GM12878 (cell line): ENCODE results near the gene RBM8A. TPM values are rescaled to one million over a fixed set of nuclear protein-coding genes. Genes with fewer than 3 reads are reported as not detected.

Source experiments
- ATAC-seq: fragments of 200-7000 bp; cut with Tn5 transposase; 3 replicates; pipeline ENCODE4 v1.9.1; 2020; ENCODE audit warnings: mild to moderate bottlenecking, moderate library complexity
- BruUV-seq: library from RNA; stranded (reverse); fragments of 400-500 nt; replicated peaks from 2 replicates; lab custom pipeline; 2021; lab: Mats Ljungman, UMichigan
- CTCF ChIA-PET: fragments of 300-600 bp; sonication (Branson Sonifier 250); formaldehyde crosslinking; extraction: SDS; loops from one replicate; lab custom pipeline; 2021; ENCODE audit warnings: inconsistent platforms; lab: Yijun Ruan, JAX
- POLR2A ChIA-PET: fragments of 350-600 bp; formaldehyde crosslinking; extraction: SDS; loops from one replicate; lab custom pipeline; 2021; ENCODE audit warnings: inconsistent platforms; lab: Charles Lee
- RAD21 ChIA-PET: fragments of 300-600 bp; sonication (Branson Sonifier 250); formaldehyde crosslinking; loops from one replicate; lab custom pipeline; 2023; ENCODE audit warnings: antibody characterized with exemption; ENCODE audit not compliant: unreplicated experiment; lab: Charles Lee
- SMC1A ChIA-PET: fragments of 300-600 bp; sonication (Branson Sonifier 250); formaldehyde crosslinking; loops from one replicate; lab custom pipeline; 2023; ENCODE audit not compliant: unreplicated experiment, uncharacterized antibody; lab: Charles Lee
- DNase-seq: peaks from one replicate; pipeline ENCODE4 v3.0.0-alpha.2; 2011; ENCODE audit warnings: low read depth, low spot score
- FAIRE-seq: peaks from 3 replicates; lab custom pipeline; 2011; peaks lifted over from hg19 to GRCh38; lab: Jason Lieb, UNC
- H2AFZ ChIP-seq: 2 replicates; pipeline ENCODE4 v1.6.0; 2011; ENCODE audit warnings: low read depth, low read length, control low read depth; ENCODE audit not compliant: control insufficient read depth
- H3K27ac ChIP-seq: 2 replicates; pipeline ENCODE4 v1.5.1; 2011; ENCODE audit warnings: control low read depth; ENCODE audit not compliant: control insufficient read depth, insufficient read depth
- H3K27me3 ChIP-seq, 2 experiments: replicated peaks in 1 of 2; 2 replicates each; pipeline versions ENCODE4 v1.6.0 to v1.6.1; 2011; ENCODE audit warnings: low read length in 1 of 2; ENCODE audit not compliant: control insufficient read depth in 2 of 2, insufficient read depth in 2 of 2
- H3K36me3 ChIP-seq, 2 experiments: 2 replicates each; pipeline ENCODE4 v1.5.1; 2011; ENCODE audit warnings: low read length in 1 of 2; ENCODE audit not compliant: control insufficient read depth in 2 of 2, insufficient read depth in 2 of 2
- H3K4me1 ChIP-seq: 2 replicates; pipeline ENCODE4 v1.6.1; 2011; ENCODE audit warnings: mild to moderate bottlenecking, low read length, moderate library complexity, mixed read lengths; ENCODE audit not compliant: control insufficient read depth, insufficient read depth
- H3K4me2 ChIP-seq: 2 replicates; pipeline ENCODE4 v1.6.0; 2011; ENCODE audit warnings: control low read depth; ENCODE audit not compliant: control insufficient read depth, insufficient read depth
- H3K4me3 ChIP-seq: fragments of 200-600 bp; sonication (generic); 2 replicates; pipeline ENCODE4 v1.5.1; 2016
- H3K79me2 ChIP-seq: 2 replicates; pipeline ENCODE4 v1.6.0; 2011; ENCODE audit warnings: low read length; ENCODE audit not compliant: control insufficient read depth, insufficient read depth
- H3K9ac ChIP-seq: 2 replicates; pipeline ENCODE4 v1.8.0; 2011; ENCODE audit warnings: low read length, control low read depth, mixed read lengths; ENCODE audit not compliant: control insufficient read depth, insufficient read depth
- H3K9me3 ChIP-seq: replicated peaks from 3 replicates; pipeline ENCODE4 v1.5.1; 2011; ENCODE audit warnings: mild to moderate bottlenecking, low read length; ENCODE audit not compliant: control insufficient read depth, insufficient read depth
- H4K20me1 ChIP-seq: 2 replicates; pipeline ENCODE4 v1.6.0; 2011; ENCODE audit not compliant: control insufficient read depth, insufficient read depth
- ESRRA ChIP-seq: IDR thresholded peaks from 2 replicates; pipeline ENCODE4 v1.6.1; 2012; ENCODE audit warnings: mild to moderate bottlenecking, low read length, improper control_type of control experiment
- JUNB ChIP-seq: IDR thresholded peaks from 2 replicates; pipeline ENCODE4 v1.6.1; 2016; ENCODE audit warnings: antibody characterized with exemption, mild to moderate bottlenecking
- MYC ChIP-seq: IDR thresholded peaks from 2 replicates; pipeline ENCODE4 v1.6.1; 2011; ENCODE audit warnings: mild to moderate bottlenecking, low read length, moderate library complexity, inconsistent platforms; ENCODE audit not compliant: insufficient read depth, insufficient replicate concordance, insufficient read length, severe bottlenecking
- POLR2AphosphoS5 ChIP-seq: IDR thresholded peaks from 2 replicates; pipeline ENCODE4 v1.6.1; 2011; ENCODE audit warnings: mild to moderate bottlenecking, low read length, inconsistent platforms
- RUNX3 ChIP-seq: IDR thresholded peaks from 2 replicates; pipeline ENCODE4 v1.6.1; 2012; ENCODE audit warnings: low read length, inconsistent platforms
- USF1 ChIP-seq: IDR thresholded peaks from 2 replicates; pipeline ENCODE4 v1.6.1; 2011; ENCODE audit warnings: borderline replicate concordance, low read depth, mild to moderate bottlenecking, moderate library complexity, mixed read lengths, low read length; ENCODE audit not compliant: insufficient read depth; ENCODE audit errors: extremely low read length
- ZBTB33 ChIP-seq: fragments of 450-650 bp; IDR thresholded peaks from 2 replicates; pipeline ENCODE4 v1.6.1; 2017; ENCODE audit warnings: mild to moderate bottlenecking
- ZNF207 ChIP-seq: fragments of 450-650 bp; IDR thresholded peaks from 2 replicates; pipeline ENCODE4 v1.6.1; 2014; ENCODE audit warnings: antibody characterized with exemption, mild to moderate bottlenecking, borderline replicate concordance
- ZNF24 ChIP-seq: fragments of 450-650 bp; IDR thresholded peaks from 2 replicates; pipeline ENCODE4 v1.6.1; 2017; ENCODE audit warnings: antibody characterized with exemption, mild to moderate bottlenecking
- ZNF384 ChIP-seq: IDR thresholded peaks from 2 replicates; pipeline ENCODE4 v1.6.1; 2012; ENCODE audit warnings: low read depth, mild to moderate bottlenecking, low read length, improper control_type of control experiment, borderline replicate concordance
- WGBS: methylation state at CpG from one replicate; pipeline ENCODE4 v1.1.6; 2016; ENCODE audit warnings: low lambda C conversion rate; ENCODE audit not compliant: insufficient replicate concordance, insufficient coverage; ENCODE audit errors: missing lambda C conversion rate; 5-methylcytosine and 5-hydroxymethylcytosine counted together
- in situ Hi-C: fragments of 300-500 bp; cut with MboI; formaldehyde crosslinking; loops from 9 replicates; pipeline ENCODE4 v1.14.3; 2018; ENCODE audit warnings: mixed read lengths
- intact Hi-C: fragments of 100-400 bp; cut with micrococcal nuclease; formaldehyde crosslinking; loops from one replicate; pipeline ENCODE4 v1.14.2; 2022; ENCODE audit not compliant: unreplicated experiment
- polyA plus RNA-seq, 11 experiments: library from polyadenylated mRNA; depleted of rRNA in 4 of 11; unstranded in 6 of 11; stranded (reverse) in 5 of 11; fragments of >200 nt; fragmentation: Nextera tagmentation in 4 of 11; fragmentation: Illumina TruSeq in 1 of 11; extraction: Ambion mirVana in 4 of 11; extraction: Trizol in 1 of 11; gene quantifications; 1 replicate in 1 of 11; 2 replicates in 10 of 11; pipeline versions ENCODE4 v1.2.1 to v1.2.3, GENCODE V29; 2011 to 2016; ENCODE audit warnings: inconsistent platforms in 2 of 11, missing spikeins in 2 of 11, low read depth in 1 of 11
- total RNA-seq, 4 experiments: library from RNA; depleted of rRNA in 3 of 4; stranded (reverse); fragments of >200 nt in 3 of 4; fragmentation: Illumina TruSeq in 1 of 4; extraction: Trizol in 1 of 4; gene quantifications; 2 replicates each; pipeline versions ENCODE4 v1.2.1 to v1.2.3, GENCODE V29; 2013 to 2021

The RBM8A gene
- total and polyA plus RNA-seq, 10 of the 15 experiments (the other 5 are each of a cell fraction or from before 2014, with no cell fraction given), result 110 to 1,248 (median 248) TPM

- peak; percentile 19; the same call in 1 of the 2 replicates for TF ChIP-seq JUNB
- TF ChIP-seq RUNX3, result peak; percentile 31; the same call in 1 of the 2 replicates
- no peak for TF ChIP-seq USF1
- peak overlapping the region; percentile 97 for H3K27ac ChIP-seq
- peak overlapping the region; percentile 92 for H3K4me2 ChIP-seq
- no peaks in the 10 kb centered on the region for H3K27me3 ChIP-seq
- H3K9ac ChIP-seq, result peak overlapping the region; percentile 100
- ChIA-PET CTCF (interaction anchor here (1.0 to 2.4 kb wide), 15 partner anchors 11 to 105 kb away, joined by 3 to 28 read pairs (median 5); partner anchors contain the start of genes ANKRD34A, LIX1L and POLR3GL), SMC1A (interaction anchor here (1.4 to 3.5 kb wide), 8 partner anchors 13 to 110 kb away, joined by 3 to 30 read pairs (median 10); partner anchors contain the start of genes ANKRD34A, LIX1L and POLR3GL), POLR2A (interaction anchor here (1.5 to 3.6 kb wide), 6 partner anchors 8 to 81 kb away, joined by 8 to 58 read pairs (median 24); partner anchors contain the start of genes ANKRD34A, LIX1L, PEX11B and PIAS3), RAD21 (interaction anchor here (1.2 to 2.3 kb wide), 5 partner anchors 8 to 67 kb away, joined by 3 to 23 read pairs (median 18); partner anchors contain the start of genes ANKRD34A, LIX1L, PEX11B and PIAS3)
- peaks cover 0 to 8% of the 10 kb centered on the region in 2 experiments; a peak in 1 of 4 replicates for H3K36me3 ChIP-seq
- no peak for FAIRE-seq
- peak; percentile 28 for ATAC-seq
- TSS peak; percentile 85 for BruUV-seq
- no peaks in the 10 kb centered on the region for H3K9me3 ChIP-seq
- H3K79me2 ChIP-seq, result peaks cover 25% of the 10 kb centered on the region
- peak overlapping the region; percentile 90 for H3K4me3 ChIP-seq
- H4K20me1 ChIP-seq, result no peaks in the 10 kb centered on the region
- no peak for DNase-seq
- 3% methylated on average over 19 of the region's 19 CpGs for WGBS
- in situ Hi-C loops (no loop called here), intact Hi-C loops (loop anchor here (1.0 to 2.0 kb wide), 2 partner anchors 8 to 32 kb away; partner anchors contain the start of genes LIX1L and PEX11B)
- H3K4me1 ChIP-seq, result peaks cover 6% of the 10 kb centered on the region; the same call in 1 of the 2 replicates
- peak overlapping the region; percentile 73; the same call in 1 of the 2 replicates for H2AFZ ChIP-seq
Measured at GRCh38 chr1:145926686-145927062, 610 bp downstream of the RBM8A start.

DNA sequence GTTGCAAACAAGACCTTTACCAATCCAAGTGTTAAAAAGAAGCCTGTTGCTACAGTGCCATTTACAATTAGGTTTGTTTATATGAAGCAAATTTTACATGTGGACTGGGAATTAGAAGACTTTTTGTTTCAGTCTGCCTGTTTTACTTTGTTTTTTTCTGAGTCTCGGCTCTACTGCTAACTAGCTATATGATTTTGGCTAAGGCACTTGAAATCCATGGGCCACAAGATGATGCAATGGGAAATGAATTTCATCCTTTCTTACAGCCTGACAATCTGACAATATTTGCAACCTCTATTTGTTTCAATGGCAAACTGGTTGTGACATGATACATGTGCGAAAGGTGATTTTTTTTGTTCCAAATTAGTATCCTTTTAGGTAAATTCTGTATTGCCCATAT lies 5.0 kb downstream of the RBM8A start:
- in situ Hi-C loops (no loop called here), intact Hi-C loops (no loop called here)
- H3K9me3 ChIP-seq, result no peaks in the 10 kb centered on the region
- POLR2A ChIA-PET, result interaction anchor here (1.0 to 1.4 kb wide), 5 partner anchors 35 to 63 kb away, joined by 3 to 7 read pairs (median 3); partner anchors contain the start of genes ANKRD34A, PIAS3 and POLR3GL
- FAIRE-seq, result no peak
- RAD21 ChIA-PET, result interaction anchor here (1.8 kb wide), 1 partner anchor 63 kb away, joined by 5 read pairs; the partner anchor contains the start of gene PIAS3
- no peak overlapping the region for H3K4me2 ChIP-seq
- ATAC-seq, result no peak
- BruUV-seq, result no TSS peak
- peaks cover 17% of the 10 kb centered on the region for H3K4me1 ChIP-seq
- peaks cover 0 to 8% of the 10 kb centered on the region in 2 experiments; a peak in 1 of 4 replicates for H3K36me3 ChIP-seq
- no peak overlapping the region for H3K27ac ChIP-seq
- no peak overlapping the region for H2AFZ ChIP-seq
- no peaks in the 10 kb centered on the region for H4K20me1 ChIP-seq
- CTCF ChIA-PET, result interaction anchor here (1.0 to 1.3 kb wide), 2 partner anchors 30 to 36 kb away, joined by 3 read pairs; partner anchors contain the start of gene LIX1L
- no peak for DNase-seq
- no peak overlapping the region for H3K9ac ChIP-seq
- H3K27me3 ChIP-seq, result no peaks in the 10 kb centered on the region
- H3K4me3 ChIP-seq, result no peak overlapping the region
- H3K79me2 ChIP-seq, result peaks cover 27% of the 10 kb centered on the region
- 95% methylated on average over 2 of the region's 2 CpGs for WGBS
- SMC1A ChIA-PET, result interaction anchor here (1.4 kb wide), 1 partner anchor 42 kb away, joined by 6 read pairs; the partner anchor contains the start of genes ANKRD34A and POLR3GL
- TF ChIP-seq ZNF207, result no peak
- no peak for TF ChIP-seq MYC
- TF ChIP-seq ESRRA, result no peak
- TF ChIP-seq ZBTB33, result no peak
- no peak for TF ChIP-seq POLR2AphosphoS5
- TF ChIP-seq ZNF384, result no peak
- TF ChIP-seq ZNF24, result no peak
